NCI-H1694 treated with DMSO at 0.1 percent for 48 hours (cell line): ENCODE measurements around the gene DOCK3.

Experiments used
- DNase-seq: peaks from one replicate; lab custom pipeline; 2025; lab: John Stamatoyannopoulos, UW

The DOCK3 gene

GRCh38 chr3:51426921-51427320 lies 752.2 kb downstream of the DOCK3 start:
- DNase-seq: no peak

DNA sequence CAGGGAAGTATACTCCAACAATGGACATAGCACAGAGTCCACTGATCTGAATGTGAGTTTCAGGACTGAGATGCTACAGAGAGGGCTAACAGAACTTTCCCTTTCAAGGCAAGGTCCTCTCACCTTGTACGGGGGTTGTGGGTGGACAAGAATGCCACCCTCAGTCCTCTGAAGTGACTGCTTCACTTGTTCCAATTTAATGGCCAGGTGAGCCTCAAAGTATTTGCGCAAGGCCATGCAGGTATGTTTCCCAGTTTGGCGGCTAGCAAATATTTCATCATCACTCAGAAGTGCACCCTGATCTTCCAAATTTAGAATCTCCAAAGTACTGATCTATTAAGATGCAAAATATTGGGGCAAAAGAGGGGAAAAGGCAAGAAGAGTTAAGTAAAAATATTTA lies 754.4 kb downstream of the DOCK3 start:
- no peak for DNase-seq
